Measurements from ENCODE around the gene CLK3. TPM values are rescaled to one million over a fixed set of nuclear protein-coding genes. Genes with fewer than 3 reads are reported as not detected.

Gene CLK3
- total and polyA plus RNA-seq, 2 of the 8 experiments (the other 6 are each of a cell fraction or from before 2014, with no cell fraction given), result 43.5 to 67.3 TPM

- H3K23ac ChIP-seq (ENCODE audit: insufficient read length), result no peak overlapping the region
- no peak overlapping the region for H2AFZ ChIP-seq (ENCODE audit: low read length)
- H3K79me2 ChIP-seq (ENCODE audit: control insufficient read depth in 1 of 2, insufficient read depth in 2 of 2, low read length in 2 of 2), result no peaks in the 10 kb centered on the region
- peaks cover 0 to 1% of the 10 kb centered on the region in 2 experiments for H4K20me1 ChIP-seq (replicated peaks in 1 of 2; ENCODE audit: control insufficient read depth in 1 of 2, insufficient read depth in 2 of 2, low read length in 2 of 2)
- no peaks in the 10 kb centered on the region for H3K36me3 ChIP-seq (ENCODE audit: control insufficient read depth in 2 of 4, insufficient read depth in 4 of 4, low read length in 3 of 4)
- H3K4me3 ChIP-seq (ENCODE audit: extremely low read depth in 1 of 4, insufficient read depth in 2 of 4, low read depth in 3 of 4, low read length in 4 of 4), result no peak overlapping the region
- WGBS, 2 experiments (ENCODE audit: extremely low coverage in 1 of 2, insufficient coverage in 1 of 2, insufficient read length in 1 of 2, insufficient replicate concordance in 2 of 2, low coverage in 1 of 2, low lambda C conversion rate in 2 of 2, missing lambda C conversion rate in 1 of 2), result 70% methylated on average over 3 of the region's 3 CpGs; no CpG with 5 or more reads in 1 of the 2 experiments
- H3K4me2 ChIP-seq (ENCODE audit: insufficient read depth in 1 of 2, low read depth in 2 of 2, low read length in 2 of 2), result no peak overlapping the region
- H3K27me3 ChIP-seq (replicated peaks in 1 of 4; ENCODE audit: control insufficient read depth in 3 of 4, extremely low read depth in 1 of 4, insufficient read depth in 3 of 4, low read length in 3 of 4), result peaks cover 0 to 17% (median 11%) of the 10 kb centered on the region in 4 experiments; a peak in 5 of 7 replicates
- no peaks in the 10 kb centered on the region for H3K9me3 ChIP-seq (ENCODE audit: insufficient read depth in 2 of 2, low read depth in 1 of 2, low read length in 1 of 2)
- H3K56ac ChIP-seq (replicated peaks; ENCODE audit: insufficient read length, low read depth, low read length), result no peak overlapping the region
- H3K27ac ChIP-seq (ENCODE audit: low read depth, low read length), result no peak overlapping the region
- H2BK120ac ChIP-seq (replicated peaks; ENCODE audit: low read depth, low read length), result no peak overlapping the region
- no peak overlapping the region for H2BK20ac ChIP-seq (ENCODE audit: low read length)
- no peak overlapping the region for H2BK5ac ChIP-seq (ENCODE audit: low read depth, low read length)
- H2AK5ac ChIP-seq (ENCODE audit: low read depth, low read length), result no peak overlapping the region
- H4K5ac ChIP-seq (ENCODE audit: insufficient read length, low read depth, low read length), result no peak overlapping the region
- no peaks in the 10 kb centered on the region; a peak in 1 of 7 replicates for H3K4me1 ChIP-seq (replicated peaks in 1 of 4; ENCODE audit: control insufficient read depth in 3 of 4, insufficient read depth in 4 of 4, low read length in 3 of 4)
- FAIRE-seq, result no peak
- POLR2A ChIA-PET (ENCODE audit: partially characterized antibody), result interaction anchor here (0.9 to 10.0 kb wide), 4 partner anchors 7 to 151 kb away, joined by 3 to 122 read pairs (median 4); no protein-coding TSS in a partner anchor
- no peak overlapping the region for H3K9ac ChIP-seq (replicated peaks in 1 of 4; ENCODE audit: extremely low read depth in 1 of 4, low read depth in 3 of 4, low read length in 3 of 4)
- H3K79me1 ChIP-seq (ENCODE audit: low read depth, low read length), result no peaks in the 10 kb centered on the region
- H3K4ac ChIP-seq (replicated peaks; ENCODE audit: insufficient read length, low read depth, low read length), result no peak overlapping the region
- CTCF ChIA-PET (ENCODE audit: partially characterized antibody), result interaction anchor here (0.8 to 37.5 kb wide), 5 partner anchors 9 to 166 kb away, joined by 4 to 1439 read pairs (median 7); partner anchors contain the start of genes CSK and CYP1A2
- no peak overlapping the region for H3K14ac ChIP-seq (ENCODE audit: insufficient read length)
- no peak for TF ChIP-seq SP1 (IDR thresholded peaks at IDR 0.05; ENCODE audit: low read depth, low read length)
- no peak overlapping the region for H3K18ac ChIP-seq (ENCODE audit: extremely low read depth, low read length)
- no peak overlapping the region; the same call in 1 of the 2 replicates for H4K8ac ChIP-seq (ENCODE audit: extremely low read depth, insufficient read depth, low read length)
- no peak overlapping the region for H4K91ac ChIP-seq (replicated peaks; ENCODE audit: insufficient read length, low read length)
- H3K23me2 ChIP-seq (ENCODE audit: low read depth, low read length), result no peaks in the 10 kb centered on the region
- H2BK12ac ChIP-seq (ENCODE audit: low read depth, low read length), result no peak overlapping the region
- no peak overlapping the region for H2BK15ac ChIP-seq (ENCODE audit: low read length)
- no peak for DNase-seq (ENCODE audit: low read depth in 1 of 2, low spot score in 2 of 2)
Measured at GRCh38 chr15:74608786-74609185, 6.8 kb upstream of the CLK3 start.

Measured in H1 (cell line).